ENCODE results near the gene SYNPO2.
"Not testable (repeated sequence)": the region's sequence is repeated elsewhere in the genome, so short reads cannot be mapped to it uniquely, and the experiment has no call there.

Gene SYNPO2

GRCh38 chr4:118997601-118998000, 108.9 kb downstream of the SYNPO2 start:
- DNase-seq (ENCODE audit: low read depth in 2 of 2) = no peak

- DNase-seq (ENCODE audit: low read depth in 2 of 2) = no peak
These were observed 111.3 kb downstream of the SYNPO2 start for GRCh38 chr4:118999919-119000318.

GRCh38 chr4:119000400-119000799, 111.7 kb downstream of the SYNPO2 start:
- no peak for DNase-seq (ENCODE audit: low read depth in 2 of 2)

- DNase-seq (ENCODE audit: low read depth in 2 of 2) = no peak
These were observed 113.8 kb downstream of the SYNPO2 start for GRCh38 chr4:119002476-119002875.

DNA sequence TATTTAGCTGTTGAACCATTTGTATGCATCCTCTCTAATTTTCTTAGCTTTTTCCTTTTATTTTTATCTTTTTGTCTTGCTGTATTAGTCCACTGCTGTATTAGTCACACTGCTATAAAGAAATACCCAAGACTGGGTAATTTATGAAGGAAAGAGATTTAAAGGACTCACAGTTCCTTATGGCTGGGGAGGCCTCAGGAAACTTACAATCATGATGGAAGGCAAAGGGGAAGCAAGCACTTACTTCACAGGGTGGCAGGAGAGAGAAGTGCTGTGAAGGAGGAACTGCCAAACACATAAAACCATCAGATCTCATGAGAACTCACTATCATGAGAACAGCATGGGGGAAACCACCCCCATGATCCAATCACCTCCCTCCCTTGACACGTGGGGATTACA, 114.3 kb downstream of the SYNPO2 start:
- not testable (repeated sequence) for DNase-seq (ENCODE audit: low read depth in 2 of 2)

DNA sequence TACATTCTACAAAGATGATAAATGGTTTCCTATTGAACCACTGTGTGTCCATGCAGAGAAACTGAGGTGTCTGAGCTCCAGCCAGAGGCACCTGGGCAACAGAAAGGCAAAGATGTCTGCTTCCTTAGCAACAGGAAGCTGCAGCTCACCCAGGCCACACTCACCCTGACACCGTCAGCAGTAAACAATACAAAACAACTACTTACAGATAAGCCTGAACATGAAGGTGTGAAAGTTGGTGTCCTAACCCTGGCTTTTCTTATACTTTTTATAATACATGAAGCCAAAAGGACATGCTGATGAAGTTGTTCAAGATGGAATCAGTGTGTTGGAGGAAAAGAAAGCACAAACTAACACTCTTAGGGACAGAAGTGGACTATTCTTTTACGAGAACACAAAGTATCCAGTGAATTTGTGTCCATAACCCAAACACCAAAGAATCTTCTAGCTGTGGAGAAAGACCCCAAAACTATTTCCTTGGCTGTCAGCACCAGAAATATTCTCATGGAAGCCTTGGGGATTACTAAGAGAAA, 117.3 kb downstream of the SYNPO2 start:
- DNase-seq (ENCODE audit: low read depth in 2 of 2) = no peak

GRCh38 chr4:119008761-119009160, 120.1 kb downstream of the SYNPO2 start:
- no peak for DNase-seq (ENCODE audit: low read depth in 2 of 2)

DNA sequence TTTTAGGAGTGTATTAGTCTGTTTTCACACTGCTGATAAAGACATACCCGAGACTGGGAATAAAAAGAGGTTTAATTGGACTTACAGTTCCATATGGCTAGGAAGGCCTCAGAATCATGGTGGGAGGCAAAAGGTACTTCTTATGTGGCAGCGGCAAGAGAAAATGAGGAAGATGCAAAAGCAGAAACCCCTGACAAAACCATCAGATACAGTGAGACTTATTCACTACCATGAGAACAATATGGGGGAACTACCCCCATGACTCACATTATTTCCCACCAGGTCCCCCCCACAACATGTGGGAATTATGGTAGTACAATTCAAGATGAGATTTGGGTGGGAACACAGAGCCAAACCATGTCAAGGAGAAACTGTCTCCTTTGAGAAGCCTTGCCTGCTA, 121.6 kb downstream of the SYNPO2 start:
- not testable (repeated sequence) for DNase-seq (ENCODE audit: low read depth in 2 of 2)

GRCh38 chr4:119010909-119011606, 122.4 kb downstream of the SYNPO2 start:
- no peak for DNase-seq (ENCODE audit: low read depth in 2 of 2)

- no peak for DNase-seq (ENCODE audit: low read depth in 2 of 2)
These were observed 122.9 kb downstream of the SYNPO2 start for GRCh38 chr4:119011607-119011988.

DNA sequence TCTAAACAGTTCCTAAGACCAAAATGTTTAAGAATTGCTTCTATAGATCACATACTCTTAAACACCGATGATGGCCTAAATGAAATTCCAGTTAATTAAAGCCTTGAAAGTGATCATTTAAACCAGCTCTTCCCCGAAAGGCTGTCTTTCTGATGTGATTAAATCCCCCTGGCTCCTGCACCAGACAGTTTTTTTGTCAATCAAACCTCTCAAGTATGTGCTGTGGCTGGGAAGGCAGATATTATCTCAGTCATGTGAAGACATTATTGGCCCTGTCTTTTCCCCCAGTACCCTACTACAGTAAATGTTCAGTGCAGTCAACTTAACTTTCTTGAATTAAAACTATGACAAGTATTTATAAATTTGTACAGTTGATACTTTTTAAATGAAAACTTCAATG, 126.0 kb downstream of the SYNPO2 start:
- no peak for DNase-seq (ENCODE audit: low read depth in 2 of 2)

DNA sequence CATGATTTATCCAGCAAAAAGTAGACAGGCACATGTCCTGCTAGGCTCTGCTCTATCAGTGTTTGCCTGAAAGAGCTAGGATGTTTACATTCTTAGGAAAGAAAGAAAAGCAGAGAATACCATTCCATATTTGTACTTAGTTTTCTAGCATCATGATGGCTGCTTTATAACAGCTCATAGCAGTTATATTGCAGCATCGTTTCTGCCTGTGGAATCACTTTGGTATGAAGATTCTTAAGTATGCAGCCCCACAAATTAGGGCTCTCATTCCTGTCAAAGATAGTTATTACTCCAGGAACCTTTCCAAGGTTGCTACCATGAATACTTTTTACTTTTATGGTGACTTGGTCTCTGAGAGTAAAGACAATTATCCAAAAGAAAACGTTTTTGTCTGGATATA, 128.0 kb downstream of the SYNPO2 start:
- peak; percentile 87 to 88 for DNase-seq (ENCODE audit: low read depth in 2 of 2)

DNA sequence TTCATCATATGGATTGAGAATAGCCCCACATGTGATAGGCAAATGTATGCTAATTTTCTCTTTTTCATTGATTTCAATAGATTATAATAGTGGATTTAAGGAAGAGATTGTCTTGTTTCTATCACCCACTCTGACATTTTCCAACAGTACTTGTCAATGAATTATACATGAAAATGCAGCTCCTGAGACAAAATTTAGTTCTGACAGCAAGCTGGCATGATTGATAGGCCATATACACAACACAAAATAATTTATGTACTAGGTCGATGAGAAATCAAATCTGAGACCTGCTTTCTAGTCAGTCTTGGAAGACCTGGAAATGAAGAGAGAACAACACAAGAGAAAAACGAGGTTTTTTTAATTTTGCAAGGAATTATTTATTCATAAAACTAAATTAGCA, 129.0 kb downstream of the SYNPO2 start:
- DNase-seq (ENCODE audit: low read depth in 2 of 2) = no peak

DNA sequence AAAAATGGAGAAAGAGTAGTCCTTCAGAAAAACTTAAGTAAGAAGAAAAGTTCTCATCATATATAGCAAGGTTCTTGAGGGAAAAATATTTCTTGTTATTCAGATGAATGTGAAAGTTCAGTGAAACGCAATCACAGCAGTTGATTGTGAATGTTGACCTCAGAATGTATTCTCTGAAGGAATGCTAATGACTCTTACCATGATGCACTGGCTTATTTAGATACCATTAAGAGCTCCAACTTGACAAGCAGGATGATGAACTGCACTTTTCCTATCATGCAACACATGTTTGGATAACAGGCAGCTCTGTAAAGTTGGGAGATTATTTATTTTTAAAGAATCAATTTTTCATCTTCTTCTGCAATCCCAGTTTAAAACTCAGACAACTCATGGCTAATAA, 131.5 kb downstream of the SYNPO2 start:
- DNase-seq (ENCODE audit: low read depth in 2 of 2) = peak; percentile 55 to 57

DNA sequence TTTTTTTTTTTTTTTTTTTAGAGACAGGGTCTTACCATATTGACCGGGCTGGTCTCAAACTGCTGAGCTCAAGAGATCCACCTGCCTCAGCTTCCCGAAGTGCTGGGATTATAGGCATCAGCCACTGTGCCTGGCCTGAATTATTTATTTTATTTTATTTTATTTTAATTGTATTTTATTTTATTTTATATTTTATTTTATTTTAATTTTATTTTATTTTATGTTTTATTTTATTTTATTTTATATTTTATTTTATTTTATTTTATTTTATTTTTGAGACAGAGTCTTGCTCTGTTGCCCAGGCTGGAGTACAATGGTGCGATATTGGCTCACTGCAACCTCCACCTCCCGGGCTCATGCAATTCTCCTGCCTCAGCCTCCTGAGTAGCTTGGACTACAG, 133.9 kb downstream of the SYNPO2 start:
- not testable (repeated sequence) for DNase-seq (ENCODE audit: low read depth in 2 of 2)

GRCh38 chr4:119024102-119024501, 135.4 kb downstream of the SYNPO2 start:
- DNase-seq (ENCODE audit: low read depth in 2 of 2) = no peak

- DNase-seq (ENCODE audit: low read depth in 2 of 2) = no peak
These were observed 136.8 kb downstream of the SYNPO2 start for GRCh38 chr4:119025420-119025819.

- peak; percentile 78 to 84 for DNase-seq (ENCODE audit: low read depth in 2 of 2)
These were observed 137.4 kb downstream of the SYNPO2 start for GRCh38 chr4:119025916-119026661.

DNA sequence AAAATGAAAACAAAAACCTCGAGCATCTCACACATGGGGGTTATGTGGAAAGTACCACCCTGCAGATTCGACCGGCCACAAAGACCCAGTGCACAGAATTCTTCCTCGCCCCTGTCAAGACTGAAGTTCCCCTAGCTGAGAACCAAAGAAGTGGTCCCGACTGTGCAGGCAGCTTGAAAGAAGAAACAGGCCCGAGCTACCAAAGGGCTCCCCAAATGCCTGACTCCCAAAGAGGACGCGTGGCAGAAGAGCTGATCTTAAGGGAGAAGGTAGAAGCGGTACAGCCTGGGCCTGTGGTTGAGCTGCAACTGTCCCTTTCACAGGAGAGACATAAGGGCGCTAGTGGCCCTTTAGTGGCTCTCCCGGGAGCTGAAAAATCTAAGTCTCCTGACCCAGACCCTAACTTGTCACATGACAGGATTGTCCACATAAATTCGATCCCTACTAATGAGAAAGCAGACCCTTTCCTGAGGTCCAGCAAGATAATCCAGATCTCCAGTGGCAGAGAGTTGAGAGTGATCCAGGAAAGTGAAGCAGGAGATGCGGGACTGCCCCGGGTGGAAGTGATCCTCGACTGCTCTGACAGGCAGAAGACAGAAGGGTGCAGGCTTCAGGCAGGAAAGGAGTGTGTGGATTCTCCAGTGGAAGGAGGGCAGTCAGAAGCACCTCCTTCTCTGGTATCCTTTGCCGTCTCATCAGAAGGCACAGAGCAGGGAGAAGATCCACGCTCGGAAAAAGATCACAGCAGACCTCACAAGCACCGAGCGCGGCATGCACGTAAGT, 138.2 kb downstream of the SYNPO2 start:
- DNase-seq (ENCODE audit: low read depth in 2 of 2) = no peak

DNA sequence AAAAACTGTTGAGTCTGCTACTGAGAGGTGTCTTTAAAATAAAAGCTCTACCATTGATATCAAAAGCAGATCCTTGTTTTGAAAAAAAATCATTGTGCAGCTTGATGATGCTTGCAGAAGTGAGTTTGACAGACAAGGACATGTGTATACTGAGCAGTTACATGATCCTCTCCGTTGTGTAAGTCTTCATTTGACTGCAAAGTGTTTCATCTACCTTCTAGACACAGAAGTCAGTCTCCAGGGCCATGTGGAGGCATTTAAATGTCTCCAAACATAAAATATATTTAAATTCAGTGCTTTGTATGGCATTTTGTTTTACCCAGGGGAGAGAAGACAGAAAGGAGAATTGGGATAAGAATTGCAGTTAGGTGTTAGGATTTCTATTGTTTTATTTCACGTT, 139.2 kb downstream of the SYNPO2 start:
- no peak for DNase-seq (ENCODE audit: low read depth in 2 of 2)

DNA sequence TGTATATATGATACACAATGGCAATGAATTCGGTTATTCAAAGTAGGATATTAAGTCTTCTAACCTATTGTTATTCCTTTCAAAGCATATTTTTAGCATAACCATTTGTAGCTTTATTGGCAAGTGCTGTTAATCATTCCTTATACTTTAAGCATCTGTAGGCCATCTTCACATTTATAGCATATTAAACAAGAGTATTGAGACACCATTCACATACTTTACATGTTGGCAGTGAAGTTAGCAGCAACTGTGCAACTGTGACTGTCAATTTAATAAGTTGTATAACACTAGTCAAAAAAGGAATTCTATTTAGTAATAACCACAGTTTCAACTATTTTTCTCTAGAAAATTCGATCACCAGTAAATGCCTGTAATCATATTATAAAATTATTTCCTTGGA, 139.6 kb downstream of the SYNPO2 start:
- no peak for DNase-seq (ENCODE audit: low read depth in 2 of 2)

GRCh38 chr4:119029847-119030535, 141.3 kb downstream of the SYNPO2 start:
- no peak for DNase-seq (ENCODE audit: low read depth in 2 of 2)
